Nephron (organoid): ENCODE results near the gene DNAAF3.
A peak's percentile ranks its signal among the peaks of the same experiment; 100 is the strongest.

Experiments used
- H3K27ac Mint-ChIP-seq, 3 experiments: 2 replicates each; pipeline ENCODE4 v1.8.0; 2020; ENCODE audit warnings: mixed read lengths in 3 of 3, mild to moderate bottlenecking in 2 of 3, moderate library complexity in 1 of 3
- H3K27me3 Mint-ChIP-seq: 2 replicates; pipeline ENCODE4 v1.8.0; 2021; ENCODE audit warnings: low read depth, mild to moderate bottlenecking, moderate library complexity, mixed read lengths
- H3K36me3 Mint-ChIP-seq: 2 replicates; pipeline ENCODE4 v1.8.0; 2020; ENCODE audit warnings: low read depth, mixed read lengths
- H3K4me1 Mint-ChIP-seq: 2 replicates; pipeline ENCODE4 v1.8.0; 2020; ENCODE audit warnings: mixed read lengths
- H3K4me3 Mint-ChIP-seq, 3 experiments: 2 replicates each; pipeline ENCODE4 v1.8.0; 2020; ENCODE audit warnings: mild to moderate bottlenecking in 3 of 3, mixed read lengths in 3 of 3, moderate library complexity in 2 of 3
- H3K9me3 Mint-ChIP-seq: 2 replicates; pipeline ENCODE4 v1.8.0; 2020; ENCODE audit warnings: mixed read lengths
- TF ChIP-seq, protein P1 (sequence below), 3 experiments: fragments of 200-600 bp; sonication (generic); IDR thresholded peaks; one replicate each; pipeline ENCODE4 v1.5.0; 2021; ENCODE audit warnings: antibody characterized with exemption in 3 of 3; ENCODE audit not compliant: unreplicated experiment in 3 of 3

The DNAAF3 gene

DNA sequence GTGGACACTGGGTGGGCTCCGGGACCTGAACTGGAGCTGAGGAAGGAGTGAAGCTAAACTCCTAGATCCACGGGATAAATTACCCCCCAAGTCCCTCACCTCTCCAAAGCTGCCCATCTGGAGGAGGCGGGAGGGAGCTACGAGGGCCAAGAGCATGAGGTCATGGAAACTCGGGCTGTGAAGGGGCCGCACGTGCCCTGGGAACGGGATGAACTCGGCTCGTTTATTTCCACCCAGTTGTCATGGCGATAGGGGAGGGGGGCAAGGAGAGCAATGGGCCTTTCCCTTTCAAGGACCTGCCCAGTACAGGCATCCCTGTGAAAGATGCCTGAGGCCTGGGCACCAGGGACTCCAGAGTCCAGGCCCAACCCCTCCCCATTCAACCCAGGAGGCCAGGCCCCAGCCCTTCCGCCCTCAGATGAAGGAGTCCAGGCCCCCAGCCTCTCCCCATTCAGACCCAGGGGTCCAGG lies 52.8 kb downstream of the DNAAF3 start:
- Mint-ChIP-seq H3K4me1 (peaks cover 26% of the 10 kb centered on the region), H3K36me3 (peaks cover 12% of the 10 kb centered on the region), H3K27me3 (no peaks in the 10 kb centered on the region), H3K27ac (peak overlapping the region; percentile 79 to 94 (median 93)), H3K4me3 (peak overlapping the region; percentile 68 to 76 (median 71)), H3K9me3 (no peaks in the 10 kb centered on the region)
- TF ChIP-seq, protein P1, sequence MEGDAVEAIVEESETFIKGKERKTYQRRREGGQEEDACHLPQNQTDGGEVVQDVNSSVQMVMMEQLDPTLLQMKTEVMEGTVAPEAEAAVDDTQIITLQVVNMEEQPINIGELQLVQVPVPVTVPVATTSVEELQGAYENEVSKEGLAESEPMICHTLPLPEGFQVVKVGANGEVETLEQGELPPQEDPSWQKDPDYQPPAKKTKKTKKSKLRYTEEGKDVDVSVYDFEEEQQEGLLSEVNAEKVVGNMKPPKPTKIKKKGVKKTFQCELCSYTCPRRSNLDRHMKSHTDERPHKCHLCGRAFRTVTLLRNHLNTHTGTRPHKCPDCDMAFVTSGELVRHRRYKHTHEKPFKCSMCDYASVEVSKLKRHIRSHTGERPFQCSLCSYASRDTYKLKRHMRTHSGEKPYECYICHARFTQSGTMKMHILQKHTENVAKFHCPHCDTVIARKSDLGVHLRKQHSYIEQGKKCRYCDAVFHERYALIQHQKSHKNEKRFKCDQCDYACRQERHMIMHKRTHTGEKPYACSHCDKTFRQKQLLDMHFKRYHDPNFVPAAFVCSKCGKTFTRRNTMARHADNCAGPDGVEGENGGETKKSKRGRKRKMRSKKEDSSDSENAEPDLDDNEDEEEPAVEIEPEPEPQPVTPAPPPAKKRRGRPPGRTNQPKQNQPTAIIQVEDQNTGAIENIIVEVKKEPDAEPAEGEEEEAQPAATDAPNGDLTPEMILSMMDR (IDR thresholded peaks at IDR 0.05; ENCODE audit: unreplicated experiment in 3 of 3) = no peak

DNA sequence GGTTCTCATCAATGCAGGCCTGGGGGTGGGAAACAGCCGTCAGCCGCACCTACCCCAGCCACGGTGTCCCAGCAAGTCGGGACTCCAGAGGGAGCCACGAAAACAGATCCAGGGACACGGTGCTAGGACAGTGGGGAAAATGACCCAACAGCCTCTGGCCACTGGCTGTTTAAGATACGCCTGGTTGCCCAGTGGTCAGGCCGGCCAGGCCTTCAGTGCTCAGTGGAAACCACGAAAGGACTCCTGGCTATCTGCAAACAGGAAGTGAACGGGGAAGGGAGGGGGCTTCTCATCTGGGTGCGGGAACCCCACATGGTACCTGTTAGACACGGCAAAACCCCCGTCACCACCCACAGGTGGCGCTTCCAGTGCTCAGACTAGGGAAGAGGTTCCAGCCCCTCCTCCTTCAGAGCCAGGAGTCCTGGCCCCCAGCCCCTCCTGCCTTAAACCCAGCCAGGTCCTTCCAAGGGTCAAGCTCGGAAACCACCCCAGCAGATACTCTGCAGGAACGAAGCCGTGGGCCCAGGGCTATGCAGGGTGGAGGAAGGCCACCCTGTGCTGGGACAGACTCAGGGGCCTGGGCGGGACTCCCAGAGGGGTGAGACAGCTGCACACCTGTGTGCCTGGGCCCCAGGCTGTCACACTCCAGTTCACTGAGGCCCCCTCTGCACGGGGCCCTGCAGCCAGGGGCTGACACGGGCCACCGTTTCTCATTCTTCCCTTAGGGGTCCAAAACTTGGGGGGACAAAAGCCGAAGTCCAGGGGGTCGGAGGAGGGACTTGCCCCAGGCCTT lies 53.4 kb downstream of the DNAAF3 start:
- H3K4me3 Mint-ChIP-seq = peak overlapping the region; percentile 19 to 76 (median 68)
- no peaks in the 10 kb centered on the region for H3K9me3 Mint-ChIP-seq
- TF ChIP-seq, protein P1 (IDR thresholded peaks at IDR 0.05; ENCODE audit: unreplicated experiment in 3 of 3) = no peak
- peak overlapping the region; percentile 79 to 94 (median 93) for H3K27ac Mint-ChIP-seq
- no peaks in the 10 kb centered on the region for H3K27me3 Mint-ChIP-seq
- H3K36me3 Mint-ChIP-seq = peaks cover 16% of the 10 kb centered on the region
- peaks cover 26% of the 10 kb centered on the region for H3K4me1 Mint-ChIP-seq

DNA sequence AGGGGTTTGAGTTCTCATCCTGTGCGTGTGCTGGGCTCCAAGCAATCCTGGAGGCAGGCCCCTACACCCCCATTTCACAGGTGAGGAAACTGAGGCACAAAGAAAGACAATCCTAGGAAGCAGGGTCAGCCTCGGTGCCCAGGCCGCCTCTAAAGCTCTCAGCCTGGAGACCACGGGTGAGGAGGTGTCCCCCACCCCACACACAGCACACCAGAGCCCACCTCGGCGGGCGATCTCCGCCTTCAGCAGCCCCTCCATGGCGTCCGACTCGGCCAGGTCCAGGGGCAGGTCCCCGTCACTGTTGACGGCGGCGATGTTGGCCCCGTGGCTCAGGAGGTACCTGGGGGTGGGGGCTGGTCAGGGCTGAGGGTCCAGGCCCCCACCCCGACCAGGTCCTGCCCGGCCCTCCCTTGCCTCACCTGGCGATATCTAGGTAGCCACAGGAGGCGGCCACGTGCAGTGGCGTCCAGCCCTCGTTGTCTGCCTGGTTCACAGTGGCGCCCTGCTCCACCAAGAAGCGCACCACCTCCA lies 54.1 kb downstream of the DNAAF3 start:
- no peak overlapping the region for H3K4me3 Mint-ChIP-seq
- H3K9me3 Mint-ChIP-seq = no peaks in the 10 kb centered on the region
- peaks cover 22% of the 10 kb centered on the region for H3K4me1 Mint-ChIP-seq
- H3K36me3 Mint-ChIP-seq = peaks cover 16% of the 10 kb centered on the region
- H3K27me3 Mint-ChIP-seq = no peaks in the 10 kb centered on the region
- TF ChIP-seq, protein P1 (IDR thresholded peaks at IDR 0.05; ENCODE audit: unreplicated experiment in 3 of 3) = no peak
- H3K27ac Mint-ChIP-seq = peak overlapping the region in 1 of 3 experiments; percentile 94

DNA sequence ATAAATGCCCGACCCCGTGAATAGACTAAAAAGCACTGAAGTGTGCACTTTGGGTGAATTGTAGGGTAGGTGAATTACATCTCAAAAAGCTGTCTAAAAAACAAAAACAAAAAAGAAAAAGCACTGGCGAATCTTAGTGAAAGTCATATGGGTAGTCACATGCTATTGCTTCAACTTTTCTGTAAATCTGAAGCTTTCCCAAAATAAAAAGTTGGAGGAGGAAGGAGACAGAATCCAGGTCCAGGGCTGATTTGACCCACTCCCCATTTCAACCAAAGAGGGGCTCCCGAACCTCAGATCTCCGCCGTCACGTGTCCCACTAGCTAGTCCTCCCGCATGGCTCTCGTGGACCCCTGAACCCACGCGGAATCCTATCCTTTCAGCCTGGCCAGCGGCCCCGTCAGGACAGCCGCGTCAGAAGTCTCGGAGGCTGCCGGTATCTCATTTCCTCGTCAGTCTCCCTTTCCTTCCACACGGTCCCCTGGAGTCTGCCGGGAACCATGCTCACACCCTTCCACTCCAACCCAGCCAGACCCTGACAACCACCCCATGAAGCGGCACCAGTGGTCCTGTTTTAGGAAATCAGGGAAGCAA lies 55.1 kb downstream of the DNAAF3 start:
- no peaks in the 10 kb centered on the region for H3K9me3 Mint-ChIP-seq
- H3K36me3 Mint-ChIP-seq = peaks cover 24% of the 10 kb centered on the region
- peaks cover 21% of the 10 kb centered on the region for H3K4me1 Mint-ChIP-seq
- no peaks in the 10 kb centered on the region for H3K27me3 Mint-ChIP-seq
- TF ChIP-seq, protein P1 (IDR thresholded peaks at IDR 0.05; ENCODE audit: unreplicated experiment in 3 of 3) = no peak
- H3K4me3 Mint-ChIP-seq = peak overlapping the region in 1 of 3 experiments; percentile 39
- peak overlapping the region in 2 of 3 experiments; percentile 41 to 82 for H3K27ac Mint-ChIP-seq

DNA sequence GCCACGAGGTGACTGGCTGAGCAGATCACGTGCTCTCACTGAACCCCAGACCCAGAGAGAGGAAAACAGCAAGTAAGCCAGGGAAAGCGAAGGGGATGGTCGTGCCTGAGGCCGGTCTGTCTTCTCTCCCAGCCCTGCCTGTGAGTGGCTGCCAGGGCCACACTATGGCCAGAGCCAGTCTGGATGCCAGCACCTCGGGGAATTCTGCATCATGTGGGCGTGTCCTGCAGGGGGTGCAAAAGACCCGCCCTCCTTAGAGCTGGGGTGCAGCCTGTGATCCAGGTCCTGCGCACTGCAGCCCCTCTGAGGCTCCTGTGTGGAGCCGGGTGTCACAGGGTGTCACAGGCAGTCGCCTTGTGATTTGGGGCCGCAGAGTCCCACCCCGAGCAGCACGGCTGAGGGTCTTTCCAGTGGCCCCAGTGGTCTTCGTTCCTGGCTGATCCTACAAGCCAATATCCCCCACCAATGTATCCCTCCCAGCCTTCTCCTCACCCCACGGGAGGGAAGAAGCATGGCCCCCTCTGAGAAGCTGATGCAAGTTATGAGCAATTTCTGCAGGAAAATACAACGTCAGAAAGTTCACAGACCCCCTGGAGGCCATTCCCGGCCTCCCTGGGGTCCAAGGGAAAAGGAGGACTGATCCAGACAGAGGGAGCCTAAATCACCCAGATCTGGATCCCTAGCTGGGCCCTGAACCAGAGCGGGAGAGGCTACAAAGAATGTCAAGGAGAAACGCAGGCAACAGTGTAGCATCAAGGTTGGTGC lies 56.7 kb downstream of the DNAAF3 start:
- no peak overlapping the region for H3K4me3 Mint-ChIP-seq
- H3K27ac Mint-ChIP-seq = peak overlapping the region in 1 of 3 experiments; percentile 54
- no peaks in the 10 kb centered on the region for H3K9me3 Mint-ChIP-seq
- H3K4me1 Mint-ChIP-seq = peaks cover 5% of the 10 kb centered on the region
- TF ChIP-seq, protein P1 (IDR thresholded peaks at IDR 0.05; ENCODE audit: unreplicated experiment in 3 of 3) = no peak
- H3K36me3 Mint-ChIP-seq = peaks cover 36% of the 10 kb centered on the region
- H3K27me3 Mint-ChIP-seq = no peaks in the 10 kb centered on the region
